ENCODE results near the gene PDPK1.
A peak's percentile ranks its signal among the peaks of the same experiment; 100 is the strongest.

Gene PDPK1

GRCh38 chr16:2537451-2538379 lies at the start of gene PDPK1:
TSS of gene PDPK1 (plus strand) at chr16:2538021. CDS start at chr16:2538113, 92 bp downstream.
- peak; percentile 84 to 90 for DNase-seq

GRCh38 chr16:2489581-2489980 lies 48.2 kb upstream of the PDPK1 start:
- DNase-seq: no peak

GRCh38 chr16:2490190-2491105 lies 47.4 kb upstream of the PDPK1 start:
- DNase-seq: peak in 1 of 2 experiments; percentile 45

GRCh38 chr16:2492292-2492691 lies 45.5 kb upstream of the PDPK1 start:
- DNase-seq: no peak

- no peak for DNase-seq
Measured at GRCh38 chr16:2493605-2494004, 44.2 kb upstream of the PDPK1 start.

- DNase-seq: no peak
Measured at GRCh38 chr16:2494616-2495015, 43.2 kb upstream of the PDPK1 start.

- DNase-seq: no peak
Measured at GRCh38 chr16:2495041-2495440, 42.8 kb upstream of the PDPK1 start.

GRCh38 chr16:2496223-2497115 lies 41.4 kb upstream of the PDPK1 start:
- no peak for DNase-seq

- no peak for DNase-seq
Measured at GRCh38 chr16:2497116-2497630, 40.6 kb upstream of the PDPK1 start.

- DNase-seq: no peak
Measured at GRCh38 chr16:2497695-2498484, 39.9 kb upstream of the PDPK1 start.

GRCh38 chr16:2498531-2499253 lies 39.1 kb upstream of the PDPK1 start:
- no peak for DNase-seq

GRCh38 chr16:2499454-2499853 lies 38.4 kb upstream of the PDPK1 start:
- no peak for DNase-seq

- no peak for DNase-seq
Measured at GRCh38 chr16:2499890-2500429, 37.9 kb upstream of the PDPK1 start.

GRCh38 chr16:2500430-2500917 lies 37.3 kb upstream of the PDPK1 start:
- no peak for DNase-seq

- DNase-seq: peak; percentile 65
Measured at GRCh38 chr16:2500918-2501750, 36.7 kb upstream of the PDPK1 start.

GRCh38 chr16:2501946-2502895 lies 35.6 kb upstream of the PDPK1 start:
- DNase-seq: no peak

GRCh38 chr16:2505695-2506094 lies 32.1 kb upstream of the PDPK1 start:
- DNase-seq: no peak

- DNase-seq: no peak
Measured at GRCh38 chr16:2507052-2507659, 30.7 kb upstream of the PDPK1 start.
